Colon (tissue), 2 donors: ENCODE data around the gene HINT2.

ENCODE experiments used
- FAIRE-seq: peaks from 2 replicates; lab custom pipeline; 2012; peaks lifted over from hg19 to GRCh38; lab: Jason Lieb, UNC
- donor health status: control.
- donor health status: control.

The HINT2 gene

DNA sequence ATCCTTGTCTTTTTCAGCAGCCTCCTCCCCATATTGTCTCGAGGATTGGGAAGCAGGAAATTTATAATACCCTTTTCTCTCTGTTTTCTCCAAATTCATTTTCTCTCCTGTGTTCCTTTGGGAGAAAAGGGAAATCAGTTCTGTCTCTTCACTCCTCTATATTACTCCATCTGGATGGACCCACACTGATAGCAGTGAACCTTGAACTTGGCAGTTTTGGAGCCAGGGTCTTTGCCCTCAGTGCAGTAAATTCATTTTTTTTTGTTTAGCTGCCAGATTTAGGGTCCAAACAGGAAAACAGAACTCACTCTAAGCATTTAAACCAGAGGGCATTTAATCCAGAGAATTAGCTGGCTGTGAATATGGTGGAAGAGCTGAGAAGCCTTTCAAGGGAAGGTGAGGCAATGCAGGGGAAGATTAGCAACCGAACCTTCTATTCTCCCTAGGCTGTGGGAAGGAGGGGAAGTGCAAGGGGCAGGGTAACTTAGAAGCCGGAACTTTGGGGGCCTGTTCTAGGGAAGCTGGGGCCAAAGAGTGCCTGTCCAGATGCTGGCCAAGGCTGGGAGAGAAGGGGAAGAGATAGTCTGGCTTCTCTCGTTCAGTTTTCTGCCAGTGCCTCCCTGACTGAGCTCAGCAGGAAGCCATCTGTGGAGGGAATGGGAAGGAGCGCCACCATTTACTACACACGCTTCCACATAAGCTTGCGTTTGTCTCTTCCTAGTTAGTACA is 39.8 kb downstream of the HINT2 start:
- no peak for FAIRE-seq

DNA sequence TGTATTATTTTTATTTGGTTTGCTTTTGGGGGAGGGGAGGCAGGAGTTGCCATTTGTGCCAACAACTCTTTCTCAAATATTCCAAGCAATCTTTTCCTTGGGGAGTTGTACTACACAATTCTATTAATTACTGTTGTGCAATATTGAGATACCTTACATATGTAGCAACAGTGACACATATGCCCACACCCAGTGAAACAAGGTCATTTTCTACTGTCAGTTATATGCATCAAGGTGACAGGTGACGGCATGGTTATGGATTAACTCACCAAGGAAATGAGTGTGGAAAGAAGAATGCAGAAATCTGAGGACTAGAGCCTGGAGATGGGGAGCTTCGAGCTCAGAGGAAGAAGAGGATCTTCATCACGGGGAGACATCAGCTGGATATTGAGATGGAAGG is 42.9 kb downstream of the HINT2 start:
- no peak for FAIRE-seq

- FAIRE-seq, result no peak
Observed at GRCh38 chr9:35771534-35771933, 43.3 kb downstream of the HINT2 start.

GRCh38 chr9:35771075-35771433 is 43.8 kb downstream of the HINT2 start:
- FAIRE-seq, result no peak

DNA sequence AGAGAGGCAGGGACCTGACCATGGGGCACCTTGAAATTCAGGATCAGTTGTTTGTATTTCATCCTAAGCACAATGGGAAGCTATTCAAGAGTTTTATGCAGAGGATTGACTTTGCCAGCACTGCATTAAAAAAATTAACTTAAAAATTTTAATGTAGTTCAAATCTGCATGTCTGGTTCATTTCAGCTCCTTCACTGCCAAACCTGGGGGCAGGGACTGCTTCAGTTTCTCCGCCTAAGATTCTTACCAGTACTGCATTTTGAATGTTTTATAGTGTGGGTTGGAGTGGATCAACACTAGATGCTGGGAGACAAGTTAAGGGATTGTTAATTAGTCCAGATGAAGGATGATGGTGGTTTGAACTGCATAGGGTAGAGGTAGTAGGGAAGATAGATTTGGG is 45.1 kb downstream of the HINT2 start:
- no peak for FAIRE-seq

DNA sequence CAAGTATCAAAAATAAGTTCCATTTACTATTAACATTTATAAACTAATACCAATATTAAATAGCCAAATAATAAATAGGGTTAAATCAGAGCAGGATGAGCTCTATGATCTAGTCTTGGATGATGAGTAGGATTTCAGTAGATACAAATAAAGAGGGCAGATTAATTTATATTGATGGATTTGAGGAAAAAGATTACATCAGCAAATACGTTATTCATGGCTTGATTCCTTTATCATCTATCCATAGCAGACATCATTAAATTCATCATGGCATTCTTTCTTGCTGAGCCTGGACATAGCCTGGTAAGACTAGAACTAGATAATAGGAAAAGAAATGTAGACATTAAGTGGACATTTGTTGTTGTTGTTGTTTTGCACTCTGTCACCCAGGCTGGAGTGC is 47.4 kb downstream of the HINT2 start:
- FAIRE-seq, result no peak

DNA sequence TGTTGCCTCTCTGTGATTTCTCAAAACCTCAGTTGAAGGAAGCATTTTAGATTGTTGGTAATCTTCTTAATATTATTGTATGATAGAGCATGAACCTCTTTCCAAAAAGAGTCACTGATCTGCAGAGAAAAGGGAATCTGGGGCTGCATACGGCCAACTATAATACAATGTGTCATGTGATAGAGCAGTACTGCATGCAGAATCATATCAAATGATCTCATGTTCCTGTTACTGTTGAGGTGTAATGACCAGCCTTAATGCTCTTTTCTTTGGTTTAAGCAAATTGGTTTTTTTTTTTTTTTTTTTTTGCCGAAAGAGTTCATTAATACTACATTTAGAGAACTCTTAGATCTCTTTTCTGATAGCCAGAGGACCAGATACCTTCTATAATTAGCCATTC is 47.8 kb downstream of the HINT2 start:
- no peak for FAIRE-seq

DNA sequence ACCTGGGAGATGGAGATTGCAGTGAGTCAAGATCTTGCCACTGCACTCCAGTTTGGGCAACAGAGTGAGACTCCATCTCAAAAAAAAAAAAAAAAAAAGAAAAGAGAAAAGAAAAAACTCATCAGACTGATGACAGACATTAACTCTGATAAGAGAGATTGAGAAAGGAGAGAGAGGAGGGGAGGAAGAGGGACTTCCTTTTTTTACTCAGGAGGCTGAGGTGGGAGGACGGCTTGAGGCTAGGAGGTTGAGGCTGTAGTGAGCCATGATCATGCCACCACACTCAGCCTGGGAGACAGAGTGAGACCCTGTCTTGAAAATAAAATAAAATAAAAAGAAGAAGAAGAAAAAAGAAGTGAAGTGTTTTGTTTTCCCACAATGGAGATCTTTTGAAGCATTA is 51.0 kb downstream of the HINT2 start:
- FAIRE-seq, result no peak

- FAIRE-seq, result no peak
Observed at GRCh38 chr9:35763181-35763580, 51.7 kb downstream of the HINT2 start.
